ENCODE results near the gene APCS.

- no peak for TF ChIP-seq CTCF (IDR thresholded peaks at IDR 0.05)
- no peak for TF ChIP-seq POLR2A (IDR thresholded peaks at IDR 0.05)
- no peak for TF ChIP-seq EP300 (IDR thresholded peaks at IDR 0.05)
Measured at GRCh38 chr1:159594625-159595405, 7.2 kb downstream of the APCS start.

All from stomach (tissue), 4 donors.